Fibroblast of skin of left quadriceps (primary cell): ENCODE data around the gene OR2W3.

Source experiments
- DNase-seq, 2 experiments: peaks; one replicate each; pipeline ENCODE4 v3.0.0-alpha.2; 2013; ENCODE audit warnings: low read depth in 2 of 2

The OR2W3 gene

GRCh38 chr1:247895163-247895637 is at the start of gene OR2W3:
OR2W3 (plus strand) TSS chr1:247895587; CDS start chr1:247895587, 0 bp downstream.
- DNase-seq, result no peak

GRCh38 chr1:247845693-247846017 is 49.7 kb upstream of the OR2W3 start:
- no peak for DNase-seq

- DNase-seq, result no peak
Measured at GRCh38 chr1:247848346-247848745, 47.0 kb upstream of the OR2W3 start.

GRCh38 chr1:247849616-247850015 is 45.8 kb upstream of the OR2W3 start:
- DNase-seq, result no peak

GRCh38 chr1:247854899-247855545 is 40.4 kb upstream of the OR2W3 start:
- no peak for DNase-seq

- DNase-seq, result no peak
Measured at GRCh38 chr1:247855911-247856310, 39.5 kb upstream of the OR2W3 start.

GRCh38 chr1:247857069-247857984 is 38.1 kb upstream of the OR2W3 start, which contains the start of gene TRIM58:
TRIM58 (plus strand) TSS chr1:247857187; CDS start chr1:247857247, 60 bp downstream.
- no peak for DNase-seq

GRCh38 chr1:247857985-247858619 is 37.3 kb upstream of the OR2W3 start:
- no peak for DNase-seq

- DNase-seq, result no peak
Measured at GRCh38 chr1:247862756-247863155, 32.6 kb upstream of the OR2W3 start.

GRCh38 chr1:247864644-247865043 is 30.7 kb upstream of the OR2W3 start:
- DNase-seq, result no peak

GRCh38 chr1:247865416-247865815 is 30.0 kb upstream of the OR2W3 start:
- DNase-seq, result no peak

- DNase-seq, result no peak
Measured at GRCh38 chr1:247883346-247883745, 12.0 kb upstream of the OR2W3 start.

GRCh38 chr1:247884797-247885413 is 10.5 kb upstream of the OR2W3 start:
- DNase-seq, result no peak

GRCh38 chr1:247895976-247896375 is 589 bp downstream of the OR2W3 start:
- no peak for DNase-seq

GRCh38 chr1:247904122-247904521 is 8.7 kb downstream of the OR2W3 start:
- no peak for DNase-seq

- DNase-seq, result no peak
Measured at GRCh38 chr1:247905181-247905580, 9.8 kb downstream of the OR2W3 start.

- DNase-seq, result no peak
Measured at GRCh38 chr1:247905910-247906503, 10.6 kb downstream of the OR2W3 start.

GRCh38 chr1:247906504-247907047 is 11.2 kb downstream of the OR2W3 start:
- no peak for DNase-seq

- no peak for DNase-seq
Measured at GRCh38 chr1:247908766-247909165, 13.4 kb downstream of the OR2W3 start.

GRCh38 chr1:247913786-247914185 is 18.4 kb downstream of the OR2W3 start:
- DNase-seq, result no peak

- no peak for DNase-seq
Measured at GRCh38 chr1:247914941-247915662, 19.7 kb downstream of the OR2W3 start.
